Stomach (tissue), 4 donors: Measurements from ENCODE around the gene KCNH8.

Source experiments
- POLR2A ChIP-seq, 4 donors: fragments of 450-650 bp; IDR thresholded peaks; one replicate each; pipeline ENCODE4 v1.6.1; 2016; ENCODE audit warnings: antibody characterized with exemption in 4 of 4, control low read depth in 2 of 4, mild to moderate bottlenecking in 1 of 4, moderate library complexity in 1 of 4
- POLR2AphosphoS5 ChIP-seq, 3 donors: sonication (generic); formaldehyde crosslinking; IDR thresholded peaks; one replicate each; pipeline ENCODE4 v1.6.1; 2016; ENCODE audit warnings: antibody characterized with exemption in 3 of 3
- TF ChIP-seq, protein P1 (sequence below), 7 experiments: fragments of 450-650 bp in 4 of 7; fragments of 200-600 bp in 3 of 7; sonication (generic) in 3 of 7; IDR thresholded peaks; one replicate each; pipeline ENCODE4 v1.5.1; 2016 to 2019; ENCODE audit warnings: antibody characterized with exemption in 7 of 7, control low read depth in 2 of 7, mild to moderate bottlenecking in 1 of 7

DNA sequence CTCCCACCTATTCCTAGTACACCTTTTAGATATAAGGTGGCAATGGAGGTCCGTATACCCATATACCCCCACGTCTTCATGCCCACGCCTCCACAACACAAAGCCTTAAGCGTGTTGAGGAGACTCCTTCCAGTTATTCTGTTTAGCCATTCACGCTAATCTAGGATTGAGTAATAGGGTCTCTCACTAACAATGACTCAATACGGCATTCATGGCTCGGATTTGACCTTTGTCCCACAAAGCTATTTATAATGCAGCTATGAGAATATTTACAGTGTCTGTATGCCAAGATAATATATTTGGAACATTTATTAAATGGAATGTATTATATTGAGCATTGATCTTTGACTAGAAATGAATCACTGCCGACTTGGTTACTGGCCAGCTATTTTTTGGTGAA, 215.8 kb downstream of the KCNH8 start:
- TF ChIP-seq, protein P1, sequence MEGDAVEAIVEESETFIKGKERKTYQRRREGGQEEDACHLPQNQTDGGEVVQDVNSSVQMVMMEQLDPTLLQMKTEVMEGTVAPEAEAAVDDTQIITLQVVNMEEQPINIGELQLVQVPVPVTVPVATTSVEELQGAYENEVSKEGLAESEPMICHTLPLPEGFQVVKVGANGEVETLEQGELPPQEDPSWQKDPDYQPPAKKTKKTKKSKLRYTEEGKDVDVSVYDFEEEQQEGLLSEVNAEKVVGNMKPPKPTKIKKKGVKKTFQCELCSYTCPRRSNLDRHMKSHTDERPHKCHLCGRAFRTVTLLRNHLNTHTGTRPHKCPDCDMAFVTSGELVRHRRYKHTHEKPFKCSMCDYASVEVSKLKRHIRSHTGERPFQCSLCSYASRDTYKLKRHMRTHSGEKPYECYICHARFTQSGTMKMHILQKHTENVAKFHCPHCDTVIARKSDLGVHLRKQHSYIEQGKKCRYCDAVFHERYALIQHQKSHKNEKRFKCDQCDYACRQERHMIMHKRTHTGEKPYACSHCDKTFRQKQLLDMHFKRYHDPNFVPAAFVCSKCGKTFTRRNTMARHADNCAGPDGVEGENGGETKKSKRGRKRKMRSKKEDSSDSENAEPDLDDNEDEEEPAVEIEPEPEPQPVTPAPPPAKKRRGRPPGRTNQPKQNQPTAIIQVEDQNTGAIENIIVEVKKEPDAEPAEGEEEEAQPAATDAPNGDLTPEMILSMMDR (IDR thresholded peaks at IDR 0.05): no peak
- TF ChIP-seq POLR2A (IDR thresholded peaks at IDR 0.05) (no peak), POLR2AphosphoS5 (IDR thresholded peaks at IDR 0.05) (no peak)
